Neural progenitor cell (in vitro differentiated cells): ENCODE measurements around the gene EPHA10.

Source experiments
- EZH2 ChIP-seq: fragments of 200-600 bp; sonication (generic); IDR thresholded peaks from 2 replicates; pipeline ENCODE4 v1.6.1; 2017; ENCODE audit warnings: antibody characterized with exemption, mild to moderate bottlenecking, moderate library complexity
- EZH2phosphoT487 ChIP-seq: fragments of 200-600 bp; sonication (generic); IDR thresholded peaks from 2 replicates; pipeline ENCODE4 v1.6.1; 2017; ENCODE audit warnings: antibody characterized with exemption
- TF ChIP-seq, protein P1 (sequence below): fragments of 200-600 bp; sonication (generic); IDR thresholded peaks from 2 replicates; pipeline ENCODE4 v1.5.1; 2017; ENCODE audit warnings: antibody characterized with exemption, mild to moderate bottlenecking

DNA sequence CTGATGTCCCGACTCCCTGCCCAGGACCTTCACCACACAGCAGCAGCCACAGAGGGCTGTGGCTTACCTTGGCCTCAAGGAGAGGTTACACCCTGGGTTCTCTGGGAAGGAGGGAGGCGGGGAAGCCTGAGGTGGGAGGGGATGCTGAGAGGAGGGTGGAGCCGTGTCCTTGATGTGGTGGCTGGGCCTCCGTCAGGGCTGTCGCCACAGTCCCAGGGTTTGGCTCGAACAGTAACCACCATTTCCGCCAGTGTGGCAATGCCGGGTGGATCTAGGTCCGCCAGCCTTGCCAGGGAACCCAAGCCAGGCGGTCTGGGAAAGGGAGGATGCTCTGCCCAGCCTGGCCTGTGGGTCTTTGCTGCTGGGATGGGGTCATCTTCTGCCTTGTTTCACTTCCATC, 91.0 kb downstream of the EPHA10 start:
- TF ChIP-seq, protein P1, sequence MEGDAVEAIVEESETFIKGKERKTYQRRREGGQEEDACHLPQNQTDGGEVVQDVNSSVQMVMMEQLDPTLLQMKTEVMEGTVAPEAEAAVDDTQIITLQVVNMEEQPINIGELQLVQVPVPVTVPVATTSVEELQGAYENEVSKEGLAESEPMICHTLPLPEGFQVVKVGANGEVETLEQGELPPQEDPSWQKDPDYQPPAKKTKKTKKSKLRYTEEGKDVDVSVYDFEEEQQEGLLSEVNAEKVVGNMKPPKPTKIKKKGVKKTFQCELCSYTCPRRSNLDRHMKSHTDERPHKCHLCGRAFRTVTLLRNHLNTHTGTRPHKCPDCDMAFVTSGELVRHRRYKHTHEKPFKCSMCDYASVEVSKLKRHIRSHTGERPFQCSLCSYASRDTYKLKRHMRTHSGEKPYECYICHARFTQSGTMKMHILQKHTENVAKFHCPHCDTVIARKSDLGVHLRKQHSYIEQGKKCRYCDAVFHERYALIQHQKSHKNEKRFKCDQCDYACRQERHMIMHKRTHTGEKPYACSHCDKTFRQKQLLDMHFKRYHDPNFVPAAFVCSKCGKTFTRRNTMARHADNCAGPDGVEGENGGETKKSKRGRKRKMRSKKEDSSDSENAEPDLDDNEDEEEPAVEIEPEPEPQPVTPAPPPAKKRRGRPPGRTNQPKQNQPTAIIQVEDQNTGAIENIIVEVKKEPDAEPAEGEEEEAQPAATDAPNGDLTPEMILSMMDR, result no peak
- TF ChIP-seq EZH2 (no peak), EZH2phosphoT487 (no peak)
